Measurements from ENCODE around the gene ADRB2.
"Not testable (repeated sequence)": the region's sequence is repeated elsewhere in the genome, so short reads cannot be mapped to it uniquely, and the experiment has no call there.

ADRB2 gene

DNA sequence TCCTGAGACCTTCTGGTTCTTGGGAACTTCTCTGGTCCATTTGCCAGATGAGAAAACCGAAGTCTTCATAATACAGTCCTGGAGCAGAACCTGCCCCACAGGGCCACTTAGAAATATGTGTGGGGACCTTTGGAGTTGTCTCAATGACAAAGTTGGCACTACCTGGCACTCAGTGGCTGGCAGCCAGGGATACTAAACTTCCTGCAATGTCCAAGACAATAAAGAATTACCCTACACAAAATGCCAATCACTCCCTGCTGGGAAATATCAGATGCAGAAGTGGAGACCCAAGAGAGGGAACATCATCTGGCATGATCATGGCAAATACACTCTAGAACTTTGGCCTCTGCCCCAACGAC, 29.6 kb downstream of the ADRB2 start:
- no peak for DNase-seq (ENCODE audit: low read depth in 2 of 2)

DNA sequence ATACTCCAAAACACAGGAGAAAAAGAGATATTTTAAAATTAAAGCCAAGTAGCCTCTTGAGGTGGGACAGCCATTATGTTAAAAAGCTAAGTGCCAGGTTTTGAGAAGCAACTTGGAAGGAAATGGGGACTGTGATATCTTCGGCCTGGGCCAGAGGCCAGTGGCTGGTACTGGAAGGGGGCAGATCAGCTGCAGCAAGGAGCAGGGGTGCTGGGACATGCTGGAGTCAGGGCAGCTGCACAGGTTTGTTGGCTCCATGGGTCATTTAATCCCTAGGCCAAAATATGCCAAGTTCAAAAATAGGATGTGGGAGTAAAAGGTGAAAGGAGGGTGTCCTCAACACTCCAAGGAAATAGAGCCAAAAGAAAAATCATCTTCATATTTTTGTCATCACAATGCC, 30.0 kb downstream of the ADRB2 start:
- no peak for DNase-seq (ENCODE audit: low read depth in 2 of 2)

DNA sequence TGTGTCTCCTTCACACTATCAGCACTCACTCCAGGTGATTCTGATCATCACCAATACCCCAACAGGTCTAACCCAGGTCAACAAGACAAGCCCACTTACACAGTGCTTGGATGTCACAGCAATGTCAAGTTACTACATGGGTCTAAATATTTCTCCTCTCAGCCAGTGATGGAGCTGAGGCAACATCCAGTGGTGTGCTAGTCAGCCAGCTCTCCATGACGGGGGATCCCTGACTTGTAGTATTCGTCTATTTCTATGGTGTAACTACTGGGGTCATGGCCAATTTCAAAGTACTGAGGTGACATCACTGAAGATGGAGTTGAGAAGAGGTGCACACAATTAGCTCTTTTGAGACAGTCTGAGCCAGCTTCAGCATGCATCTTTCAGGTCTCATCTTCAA, 31.1 kb downstream of the ADRB2 start:
- DNase-seq (ENCODE audit: low read depth in 2 of 2): no peak

- DNase-seq (ENCODE audit: low read depth in 2 of 2): no peak
Observed at GRCh38 chr5:148858106-148858505, 31.7 kb downstream of the ADRB2 start.

GRCh38 chr5:148858547-148858946, 32.1 kb downstream of the ADRB2 start:
- no peak for DNase-seq (ENCODE audit: low read depth in 2 of 2)

- DNase-seq (ENCODE audit: low read depth in 2 of 2): no peak
Observed at GRCh38 chr5:148859703-148860102, 33.3 kb downstream of the ADRB2 start.

GRCh38 chr5:148860599-148860998, 34.2 kb downstream of the ADRB2 start:
- no peak for DNase-seq (ENCODE audit: low read depth in 2 of 2)

GRCh38 chr5:148861088-148861487, 34.7 kb downstream of the ADRB2 start:
- DNase-seq (ENCODE audit: low read depth in 2 of 2): no peak

GRCh38 chr5:148861696-148862095, 35.3 kb downstream of the ADRB2 start:
- DNase-seq (ENCODE audit: low read depth in 2 of 2): no peak

DNA sequence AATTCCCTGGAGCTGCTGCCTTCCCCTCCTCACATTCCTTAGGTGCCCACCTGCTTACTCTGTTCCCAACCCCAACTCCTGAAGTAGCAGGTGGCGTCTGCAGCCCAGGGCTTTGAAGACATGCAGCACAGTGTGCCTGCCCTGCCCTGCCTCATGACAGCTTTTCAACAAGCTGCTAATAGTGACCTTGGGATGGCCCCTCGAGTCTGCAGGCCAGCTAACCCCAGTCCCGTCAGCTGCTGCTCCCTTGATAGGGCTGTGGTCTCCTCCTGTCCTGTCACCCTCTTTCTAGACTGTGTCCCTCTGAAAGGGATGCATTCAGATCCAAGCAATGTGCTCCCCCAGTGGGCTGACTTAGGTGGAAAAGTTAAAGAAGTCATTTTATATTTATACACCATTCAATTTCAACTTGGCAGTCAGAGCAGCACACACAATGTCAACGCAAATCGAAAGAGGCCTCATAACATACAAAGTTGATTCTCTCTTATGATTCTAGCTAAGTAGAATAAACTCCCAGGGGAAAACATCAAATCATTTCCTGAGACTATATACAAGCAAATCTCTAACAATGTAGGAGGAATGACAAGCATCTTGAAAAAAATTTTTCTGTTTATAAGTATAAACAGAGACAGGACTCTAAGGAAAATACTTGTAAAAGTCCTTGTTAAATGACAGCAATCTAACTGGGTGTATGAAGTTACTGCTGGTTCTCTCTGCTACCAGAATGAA, 37.9 kb downstream of the ADRB2 start:
- no peak for DNase-seq (ENCODE audit: low read depth in 2 of 2)

DNA sequence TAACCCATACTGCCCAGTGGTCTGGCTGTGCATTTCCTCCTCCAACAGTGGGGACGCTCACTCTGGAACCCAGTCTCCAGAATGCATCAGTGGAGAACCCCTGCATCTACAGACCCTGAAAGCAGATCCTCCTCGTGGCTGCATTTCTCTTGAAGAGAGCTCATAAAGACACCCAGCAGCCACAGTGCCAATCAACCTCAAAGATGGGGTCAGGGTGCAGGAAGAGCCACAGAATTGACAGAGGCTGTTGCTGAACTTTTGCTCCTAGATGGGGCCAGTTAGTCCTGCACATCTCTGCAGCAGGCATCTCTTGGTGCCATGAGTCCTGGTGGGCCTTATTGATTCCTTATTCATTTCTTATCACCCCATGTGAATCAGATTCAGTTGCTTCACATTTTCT, 39.6 kb downstream of the ADRB2 start:
- DNase-seq (ENCODE audit: low read depth in 2 of 2): no peak

GRCh38 chr5:148873120-148873519, 46.7 kb downstream of the ADRB2 start:
- DNase-seq (ENCODE audit: low read depth in 2 of 2): no peak

DNA sequence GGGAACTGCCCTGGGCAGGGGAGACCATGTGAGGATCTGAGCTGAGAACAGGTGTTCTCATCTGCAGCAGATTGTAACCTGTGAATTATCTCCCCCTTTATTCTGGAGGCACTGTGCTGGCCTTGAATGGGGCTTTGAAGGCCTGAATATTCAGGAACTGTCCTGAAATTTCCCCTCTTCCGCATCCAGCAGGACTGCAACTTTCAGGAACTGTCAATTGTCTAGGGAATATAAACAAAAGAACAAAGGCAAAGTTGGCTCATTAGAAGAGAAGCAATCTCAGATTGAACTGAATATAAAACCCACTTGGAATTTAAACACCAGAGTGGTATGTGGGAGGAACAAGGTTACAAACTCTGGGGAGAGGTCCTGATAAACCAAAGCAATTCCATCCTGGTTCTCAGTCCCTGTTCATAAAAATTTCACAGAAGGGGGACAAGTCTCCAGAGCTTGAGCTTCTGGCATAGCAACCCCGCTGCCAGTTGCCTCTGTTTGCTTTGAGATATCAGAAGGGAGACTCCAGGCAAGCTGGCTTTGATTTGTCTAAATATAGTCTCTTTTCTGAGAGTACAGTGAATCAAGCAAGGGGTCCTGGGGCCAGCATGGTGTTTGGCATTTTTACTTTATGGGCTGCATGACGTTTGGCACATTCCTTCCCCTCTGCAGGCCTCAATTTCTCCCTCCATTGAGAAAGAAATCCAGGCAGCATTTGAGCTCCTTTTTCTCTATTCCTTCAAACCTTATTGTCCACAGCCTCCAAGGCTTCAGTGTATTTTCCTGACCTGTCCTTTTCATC, 47.5 kb downstream of the ADRB2 start:
- no peak for DNase-seq (ENCODE audit: low read depth in 2 of 2)

- no peak for DNase-seq (ENCODE audit: low read depth in 2 of 2)
Observed at GRCh38 chr5:148875205-148875875, 48.9 kb downstream of the ADRB2 start.

DNA sequence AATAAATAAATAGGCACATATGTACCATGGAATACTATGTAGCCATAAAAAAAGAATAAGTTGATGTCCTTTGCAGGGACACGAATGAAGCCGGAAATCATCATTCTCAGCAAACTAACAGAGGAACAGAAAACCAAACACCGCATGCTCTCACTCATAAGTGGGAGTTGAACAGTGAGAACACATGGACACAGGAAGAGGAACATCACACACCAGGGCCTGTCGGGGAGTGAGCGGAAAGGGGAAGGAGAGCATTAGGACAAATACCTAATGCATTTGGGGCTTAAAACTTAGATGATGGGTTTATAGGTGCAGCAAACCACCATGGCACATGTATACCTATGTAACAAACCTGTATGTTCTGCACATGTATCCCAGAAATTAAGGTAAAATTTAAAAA, 51.0 kb downstream of the ADRB2 start:
- DNase-seq (ENCODE audit: low read depth in 2 of 2): not testable (repeated sequence)
